Colon (tissue), 2 donors: ENCODE results near the gene OR51A7.
"Not testable (repeated sequence)": the region's sequence is repeated elsewhere in the genome, so short reads cannot be mapped to it uniquely, and the experiment has no call there.

Experiments
- FAIRE-seq: peaks from 2 replicates; lab custom pipeline; 2012; peaks lifted over from hg19 to GRCh38; lab: Jason Lieb, UNC
- donor health status: control.
- donor health status: control.

The OR51A7 gene

GRCh38 chr11:4903484-4903883 lies at the start of gene OR51A7:
TSS of gene OR51A7 (plus strand) at chr11:4903783. CDS start at chr11:4907370, 3,587 bp downstream.
- no peak for FAIRE-seq

- FAIRE-seq: not testable (repeated sequence)
These were observed 49.3 kb upstream of the OR51A7 start for GRCh38 chr11:4854286-4854685.

GRCh38 chr11:4862447-4863236 lies 40.9 kb upstream of the OR51A7 start:
- no peak for FAIRE-seq

- FAIRE-seq: no peak
These were observed 39.7 kb upstream of the OR51A7 start for GRCh38 chr11:4863876-4864275.

GRCh38 chr11:4865855-4866254 lies 37.7 kb upstream of the OR51A7 start:
- no peak for FAIRE-seq

GRCh38 chr11:4881188-4881587 lies 22.4 kb upstream of the OR51A7 start:
- FAIRE-seq: no peak

GRCh38 chr11:4881860-4882500 lies 21.6 kb upstream of the OR51A7 start, which contains the start of gene OR51T1:
TSS of gene OR51T1 (plus strand) at chr11:4881900. CDS start at chr11:4881900, 0 bp downstream.
- no peak for FAIRE-seq

- no peak for FAIRE-seq
These were observed 21.0 kb upstream of the OR51A7 start for GRCh38 chr11:4882543-4882942.

- FAIRE-seq: no peak
These were observed 19.2 kb upstream of the OR51A7 start for GRCh38 chr11:4884361-4884760.

GRCh38 chr11:4886186-4886585 lies 17.4 kb upstream of the OR51A7 start:
- FAIRE-seq: no peak

- no peak for FAIRE-seq
These were observed 16.0 kb upstream of the OR51A7 start for GRCh38 chr11:4887591-4887990.

- no peak for FAIRE-seq
These were observed 13.3 kb upstream of the OR51A7 start for GRCh38 chr11:4890279-4890678.

GRCh38 chr11:4891996-4892640 lies 11.5 kb upstream of the OR51A7 start:
- FAIRE-seq: no peak

- no peak for FAIRE-seq
These were observed 13.0 kb downstream of the OR51A7 start for GRCh38 chr11:4916581-4916980.

- FAIRE-seq: no peak
These were observed 15.7 kb downstream of the OR51A7 start, which contains the start of gene OR51G2 for GRCh38 chr11:4919250-4919649. TSS of gene OR51G2 (minus strand) at chr11:4919350. CDS start at chr11:4915663, 3,687 bp downstream.

GRCh38 chr11:4921796-4922195 lies 18.2 kb downstream of the OR51A7 start:
- FAIRE-seq: no peak

- no peak for FAIRE-seq
These were observed 18.7 kb downstream of the OR51A7 start for GRCh38 chr11:4922304-4922703.

GRCh38 chr11:4924239-4924638 lies 20.7 kb downstream of the OR51A7 start, which contains the start of gene OR51G1:
TSS of gene OR51G1 (minus strand) at chr11:4924339. CDS start at chr11:4924339, 0 bp downstream.
- no peak for FAIRE-seq

GRCh38 chr11:4926608-4927007 lies 23.0 kb downstream of the OR51A7 start:
- no peak for FAIRE-seq

GRCh38 chr11:4932751-4933150 lies 29.2 kb downstream of the OR51A7 start:
- no peak for FAIRE-seq

GRCh38 chr11:4936745-4937144 lies 33.2 kb downstream of the OR51A7 start:
- no peak for FAIRE-seq

GRCh38 chr11:4947505-4947904 lies 43.9 kb downstream of the OR51A7 start, which contains the start of gene OR51A4:
TSS of gene OR51A4 (minus strand) at chr11:4947605. CDS start at chr11:4947100, 505 bp downstream.
- no peak for FAIRE-seq

- not testable (repeated sequence) for FAIRE-seq
These were observed 52.0 kb downstream of the OR51A7 start, which contains the start of gene OR51A2 for GRCh38 chr11:4955613-4956012. TSS of gene OR51A2 (minus strand) at chr11:4955713. CDS start at chr11:4955713, 0 bp downstream.
